ENCODE measurements around the gene OR2G3. TPM values are rescaled to one million over a fixed set of nuclear protein-coding genes. Genes with fewer than 3 reads are reported as not detected.
A peak's percentile ranks its signal among the peaks of the same experiment; 100 is the strongest.

OR2G3 gene
- total and polyA plus RNA-seq, 10 donors, result not detected

DNA sequence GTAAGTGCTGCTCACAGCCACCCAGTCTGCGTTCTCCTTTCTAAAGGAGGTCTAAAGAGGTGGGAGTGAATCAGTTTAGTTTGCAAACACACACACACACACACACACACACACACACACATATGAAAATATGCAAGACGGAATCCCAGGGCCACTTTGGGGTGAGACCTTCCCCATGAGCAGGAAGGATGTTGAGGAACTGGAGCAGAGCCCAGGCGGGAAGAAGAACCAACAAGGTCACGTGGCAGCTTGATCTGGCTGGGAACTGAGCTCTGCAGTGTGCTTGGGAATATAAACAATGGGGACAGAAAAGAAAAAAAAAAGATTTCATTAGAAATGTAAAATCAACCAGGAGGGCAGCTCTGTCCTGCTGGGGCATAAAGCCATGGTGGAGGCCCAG is 32.6 kb downstream of the OR2G3 start:
- Histone ChIP-seq H3K36me3 (no peaks in the 10 kb centered on the region), H3K4me3 (no peak overlapping the region), H3K9me3 (peaks cover 0 to 27% (median 0%) of the 10 kb centered on the region in 8 donors), H3K27ac (no peak overlapping the region), H3K4me1 (peaks cover 0 to 20% (median 0%) of the 10 kb centered on the region in 6 donors), H3K27me3 (replicated peaks in 1 of 7) (peaks cover 0 to 39% (median 0%) of the 10 kb centered on the region in 7 donors)
- WGBS, 5 donors, result 32 to 64% (median 44%) methylated on average over 4 of the region's 4 CpGs
- TF ChIP-seq POLR2AphosphoS5 (IDR thresholded peaks at IDR 0.05), result peak in 2 of 3 donors; percentile 23 to 29
- no peak for TF ChIP-seq CTCF (IDR thresholded peaks at IDR 0.05 in 8 of 11, conservative IDR thresholded peaks at IDR 0.05 in 3 of 11)
- no peak for DNase-seq
- intact Hi-C loops (cut with DNase I; ENCODE audit: low total_unique reads), result no loop called here

- H3K4me3 ChIP-seq, result peak overlapping the region in 2 of 8 donors; percentile 25 to 63
- peaks cover 0 to 21% (median 0%) of the 10 kb centered on the region in 8 donors for H3K9me3 ChIP-seq
- intact Hi-C loops (cut with DNase I; ENCODE audit: low total_unique reads), result no loop called here
- H3K4me1 ChIP-seq, result peaks cover 0 to 20% (median 0%) of the 10 kb centered on the region in 6 donors
- H3K27me3 ChIP-seq (replicated peaks in 1 of 7), result peaks cover 0 to 39% (median 0%) of the 10 kb centered on the region in 7 donors
- 77 to 93% (median 80%) methylated on average over 6 of the region's 6 CpGs for WGBS, 5 donors
- TF ChIP-seq POLR2A (IDR thresholded peaks at IDR 0.05), result no peak
- DNase-seq, result no peak
- no peaks in the 10 kb centered on the region for H3K36me3 ChIP-seq
- H3K27ac ChIP-seq, result peak overlapping the region in 2 of 8 donors; percentile 73 to 79
Observed at GRCh38 chr1:247638781-247639180, 33.4 kb downstream of the OR2G3 start.

DNA sequence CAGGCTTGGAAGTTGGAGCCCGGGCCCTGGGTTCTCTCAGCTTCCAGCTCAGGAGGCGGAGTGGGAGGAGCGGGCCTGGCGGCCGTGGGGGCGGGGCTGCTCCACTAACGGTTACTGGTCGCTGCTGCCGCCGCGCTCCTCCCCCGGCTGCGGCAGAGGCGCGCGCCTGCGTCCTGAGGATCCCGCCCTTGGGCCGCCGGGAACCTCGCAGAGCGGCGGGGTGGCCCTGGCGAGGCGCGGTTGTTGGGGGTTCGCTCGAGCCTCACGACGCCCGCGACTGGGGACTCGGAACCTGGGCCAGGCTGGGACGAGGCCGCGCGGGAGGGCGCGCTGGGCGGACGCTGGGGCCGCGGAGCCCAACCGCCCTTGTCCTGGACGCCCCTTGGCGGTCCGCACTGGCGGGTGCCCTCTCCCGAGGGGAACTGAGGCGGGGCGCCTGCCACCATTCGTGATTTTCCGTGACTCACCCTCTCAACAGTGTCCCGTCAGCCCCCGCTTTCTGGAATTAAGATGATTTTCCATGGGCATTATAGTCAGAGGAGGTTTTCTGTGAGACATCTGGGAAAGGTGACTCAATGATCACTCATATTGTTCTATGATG is 34.1 kb downstream of the OR2G3 start:
- 16 to 30% (median 18%) methylated on average over 34 to 55 of the region's 55 CpGs for WGBS, 5 donors
- Histone ChIP-seq H3K27me3 (replicated peaks in 1 of 7) (peaks cover 0 to 39% (median 0%) of the 10 kb centered on the region in 7 donors), H3K27ac (peak overlapping the region in 6 of 8 donors; percentile 49 to 79 (median 64)), H3K36me3 (no peaks in the 10 kb centered on the region), H3K4me1 (peaks cover 0 to 20% (median 0%) of the 10 kb centered on the region in 6 donors), H3K9me3 (peaks cover 0 to 16% (median 0%) of the 10 kb centered on the region in 8 donors), H3K4me3 (peak overlapping the region in 5 of 8 donors; percentile 25 to 63 (median 29))
- intact Hi-C loops (cut with DNase I; ENCODE audit: low total_unique reads), result no loop called here
- peak; percentile 93 for DNase-seq
- TF ChIP-seq POLR2A (IDR thresholded peaks at IDR 0.05) (no peak), POLR2AphosphoS5 (IDR thresholded peaks at IDR 0.05) (peak; percentile 68 to 84 (median 76)), CTCF (IDR thresholded peaks at IDR 0.05 in 8 of 11, conservative IDR thresholded peaks at IDR 0.05 in 3 of 11) (no peak)

DNA sequence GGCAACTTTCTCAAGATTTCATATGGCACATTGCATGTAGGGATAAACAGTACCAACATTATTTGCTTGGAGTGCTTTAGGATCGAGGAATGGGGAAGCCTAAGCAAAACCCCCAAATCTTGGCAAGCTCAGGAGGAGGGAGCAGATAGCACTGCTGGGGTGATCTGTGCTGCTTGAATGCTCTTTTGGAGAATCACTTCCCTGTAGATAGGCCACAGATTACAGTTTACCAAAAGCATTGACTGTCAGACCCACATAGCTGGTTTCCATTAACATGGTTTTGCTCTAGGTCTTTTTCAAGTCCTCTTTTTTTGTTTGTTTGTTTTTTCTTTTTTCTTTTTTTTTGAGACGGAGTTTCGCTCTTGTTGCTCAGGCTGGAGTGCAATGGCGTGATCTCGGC is 37.4 kb downstream of the OR2G3 start:
- no peak for DNase-seq
- Histone ChIP-seq H3K9me3 (peaks cover 0 to 10% (median 0%) of the 10 kb centered on the region in 8 donors), H3K27ac (peak overlapping the region in 2 of 8 donors; percentile 23 to 45), H3K27me3 (replicated peaks in 1 of 7) (peaks cover 0 to 32% (median 0%) of the 10 kb centered on the region in 7 donors), H3K4me3 (no peak overlapping the region), H3K4me1 (peaks cover 0 to 20% (median 0%) of the 10 kb centered on the region in 6 donors), H3K36me3 (no peaks in the 10 kb centered on the region)
- TF ChIP-seq POLR2A (IDR thresholded peaks at IDR 0.05), result no peak
- no peak for TF ChIP-seq CTCF (IDR thresholded peaks at IDR 0.05 in 8 of 11, conservative IDR thresholded peaks at IDR 0.05 in 3 of 11)
- TF ChIP-seq POLR2AphosphoS5 (IDR thresholded peaks at IDR 0.05), result no peak
- WGBS, 5 donors, result 66 to 86% (median 84%) methylated on average over 5 of the region's 5 CpGs
- intact Hi-C loops (cut with DNase I; ENCODE audit: low total_unique reads), result no loop called here
